ENCODE results near the gene HIKESHI.
A peak's percentile ranks its signal among the peaks of the same experiment; 100 is the strongest.
"Not testable (repeated sequence)": the region's sequence is repeated elsewhere in the genome, so short reads cannot be mapped to it uniquely, and the experiment has no call there.

HIKESHI gene

GRCh38 chr11:86294026-86294425 is 8.0 kb upstream of the HIKESHI start:
- DNase-seq = no peak

- DNase-seq = no peak
Measured at GRCh38 chr11:86301742-86302091, 323 bp upstream of the HIKESHI start.

- DNase-seq = no peak
Measured at GRCh38 chr11:86303257-86303656, 1.2 kb downstream of the HIKESHI start.

- not testable (repeated sequence) for DNase-seq
Measured at GRCh38 chr11:86308710-86309109, 6.7 kb downstream of the HIKESHI start.

GRCh38 chr11:86313793-86314192 is 11.8 kb downstream of the HIKESHI start:
- no peak for DNase-seq

GRCh38 chr11:86314636-86315035 is 12.6 kb downstream of the HIKESHI start:
- DNase-seq = no peak

- DNase-seq = no peak
Measured at GRCh38 chr11:86335131-86335767, 33.2 kb downstream of the HIKESHI start.

GRCh38 chr11:86337227-86337626 is 35.2 kb downstream of the HIKESHI start:
- DNase-seq = no peak

- DNase-seq = no peak
Measured at GRCh38 chr11:86341382-86341781, 39.3 kb downstream of the HIKESHI start.

- DNase-seq = no peak
Measured at GRCh38 chr11:86346513-86346912, 44.5 kb downstream of the HIKESHI start.

- DNase-seq = no peak
Measured at GRCh38 chr11:86355256-86355655, 53.2 kb downstream of the HIKESHI start.

- not testable (repeated sequence) for DNase-seq
Measured at GRCh38 chr11:86357412-86357811, 55.4 kb downstream of the HIKESHI start.

- DNase-seq = no peak
Measured at GRCh38 chr11:86358720-86359119, 56.7 kb downstream of the HIKESHI start.

GRCh38 chr11:86360775-86361395 is 58.8 kb downstream of the HIKESHI start:
- peak; percentile 72 for DNase-seq

GRCh38 chr11:86363424-86363823 is 61.4 kb downstream of the HIKESHI start:
- DNase-seq = no peak

GRCh38 chr11:86365546-86365945 is 63.5 kb downstream of the HIKESHI start:
- DNase-seq = no peak

- no peak for DNase-seq
Measured at GRCh38 chr11:86369668-86370067, 67.6 kb downstream of the HIKESHI start.

- no peak for DNase-seq
Measured at GRCh38 chr11:86370171-86370570, 68.1 kb downstream of the HIKESHI start.

- peak; percentile 100 for DNase-seq
Measured at GRCh38 chr11:86370922-86371594, 69.0 kb downstream of the HIKESHI start.

- no peak for DNase-seq
Measured at GRCh38 chr11:86372041-86372440, 70.0 kb downstream of the HIKESHI start.

- DNase-seq = no peak
Measured at GRCh38 chr11:86372586-86372985, 70.5 kb downstream of the HIKESHI start.

GRCh38 chr11:86374069-86374468 is 72.0 kb downstream of the HIKESHI start:
- no peak for DNase-seq

- no peak for DNase-seq
Measured at GRCh38 chr11:86374586-86374985, 72.5 kb downstream of the HIKESHI start, which contains the start of gene CCDC81. CCDC81 (plus strand) TSS chr11:86374887; CDS start chr11:86375164, 277 bp downstream.

GRCh38 chr11:86377972-86378371 is 75.9 kb downstream of the HIKESHI start:
- DNase-seq = peak; percentile 69

Measured in OCI-M1 (cell line).